ENCODE data around the gene SCYL2. TPM values are rescaled to one million over a fixed set of nuclear protein-coding genes. Genes with fewer than 3 reads are reported as not detected.

The SCYL2 gene
- total and polyA plus RNA-seq, 10 of the 15 experiments (the other 5 are each of a cell fraction or from before 2014, with no cell fraction given): 5.4 to 34.3 (median 26.9) TPM

- BruUV-seq (replicated peaks): no TSS peak
- Histone ChIP-seq H3K4me1 (ENCODE audit: control insufficient read depth, insufficient read depth, low read length) (no peaks in the 10 kb centered on the region), H3K79me2 (ENCODE audit: control insufficient read depth, insufficient read depth, low read length) (no peaks in the 10 kb centered on the region), H3K9ac (ENCODE audit: control insufficient read depth, insufficient read depth, low read length) (no peak overlapping the region), H3K27me3 (replicated peaks in 1 of 2; ENCODE audit: control insufficient read depth in 2 of 2, insufficient read depth in 2 of 2, low read length in 1 of 2) (no peaks in the 10 kb centered on the region), H4K20me1 (ENCODE audit: control insufficient read depth, insufficient read depth) (no peaks in the 10 kb centered on the region), H3K36me3 (ENCODE audit: control insufficient read depth in 2 of 2, insufficient read depth in 2 of 2, low read length in 1 of 2) (peaks cover 0 to 10% of the 10 kb centered on the region in 2 experiments; a peak in 2 of 4 replicates), H3K9me3 (replicated peaks; ENCODE audit: control insufficient read depth, insufficient read depth, low read length) (no peaks in the 10 kb centered on the region), H3K27ac (ENCODE audit: control insufficient read depth, insufficient read depth) (no peak overlapping the region), H3K4me3 (no peak overlapping the region), H3K4me2 (ENCODE audit: control insufficient read depth, insufficient read depth) (no peak overlapping the region), H2AFZ (ENCODE audit: control insufficient read depth, low read depth, low read length) (no peak overlapping the region)
- in situ Hi-C loops (cut with MboI) (no loop called here), intact Hi-C loops (cut with micrococcal nuclease; ENCODE audit: unreplicated experiment) (no loop called here)
- TF ChIP-seq TCF3 (IDR thresholded peaks at IDR 0.05; ENCODE audit: borderline replicate concordance, insufficient read depth, low read depth, low read length): no peak
- POLR2A ChIA-PET: interaction anchor here (0.5 kb wide), 1 partner anchor 167 kb away, joined by 3 read pairs; no protein-coding TSS in a partner anchor
- FAIRE-seq: no peak
- no peak for ATAC-seq
- SMC1A ChIA-PET (ENCODE audit: uncharacterized antibody, unreplicated experiment): no interaction called here
- WGBS (ENCODE audit: insufficient coverage, insufficient replicate concordance, low lambda C conversion rate, missing lambda C conversion rate): 95% methylated on average over 5 of the region's 5 CpGs
- DNase-seq (ENCODE audit: low read depth, low spot score): no peak
- CTCF ChIA-PET: interaction anchor here (0.6 to 1.0 kb wide), 3 partner anchors 185 to 1913 kb away, joined by 3 to 4 read pairs (median 4); no protein-coding TSS in a partner anchor
- RAD21 ChIA-PET (ENCODE audit: unreplicated experiment): no interaction called here
Observed at GRCh38 chr12:100219328-100220109, 47.5 kb upstream of the SCYL2 start.

GRCh38 chr12:100221523-100221922 lies 45.5 kb upstream of the SCYL2 start:
- Histone ChIP-seq H4K20me1 (ENCODE audit: control insufficient read depth, insufficient read depth) (no peaks in the 10 kb centered on the region), H3K9me3 (replicated peaks; ENCODE audit: control insufficient read depth, insufficient read depth, low read length) (no peaks in the 10 kb centered on the region), H3K4me2 (ENCODE audit: control insufficient read depth, insufficient read depth) (no peak overlapping the region), H3K4me3 (no peak overlapping the region), H3K27ac (ENCODE audit: control insufficient read depth, insufficient read depth) (no peak overlapping the region), H3K79me2 (ENCODE audit: control insufficient read depth, insufficient read depth, low read length) (no peaks in the 10 kb centered on the region), H3K36me3 (ENCODE audit: control insufficient read depth in 2 of 2, insufficient read depth in 2 of 2, low read length in 1 of 2) (peaks cover 0 to 10% of the 10 kb centered on the region in 2 experiments; a peak in 2 of 4 replicates), H3K9ac (ENCODE audit: control insufficient read depth, insufficient read depth, low read length) (no peak overlapping the region), H3K27me3 (replicated peaks in 1 of 2; ENCODE audit: control insufficient read depth in 2 of 2, insufficient read depth in 2 of 2, low read length in 1 of 2) (no peaks in the 10 kb centered on the region), H3K4me1 (ENCODE audit: control insufficient read depth, insufficient read depth, low read length) (no peaks in the 10 kb centered on the region), H2AFZ (ENCODE audit: control insufficient read depth, low read depth, low read length) (no peak overlapping the region)
- no peak for DNase-seq (ENCODE audit: low read depth, low spot score)
- RAD21 ChIA-PET (ENCODE audit: unreplicated experiment): interaction anchor here (1.3 kb wide), 1 partner anchor 13 kb away, joined by 4 read pairs; no protein-coding TSS in a partner anchor
- no peak for ATAC-seq
- WGBS (ENCODE audit: insufficient coverage, insufficient replicate concordance, low lambda C conversion rate, missing lambda C conversion rate): 99% methylated on average over 3 of the region's 3 CpGs
- SMC1A ChIA-PET (ENCODE audit: uncharacterized antibody, unreplicated experiment): interaction anchor here (1.0 to 1.3 kb wide), 2 partner anchors 58 to 183 kb away, joined by 3 to 4 read pairs; no protein-coding TSS in a partner anchor
- CTCF ChIA-PET: interaction anchor here (0.6 to 0.9 kb wide), 2 partner anchors 82 to 183 kb away, joined by 3 to 4 read pairs; no protein-coding TSS in a partner anchor
- in situ Hi-C loops (cut with MboI) (no loop called here), intact Hi-C loops (cut with micrococcal nuclease; ENCODE audit: unreplicated experiment) (no loop called here)
- FAIRE-seq: no peak
- POLR2A ChIA-PET: interaction anchor here (0.6 kb wide), 1 partner anchor 125 kb away, joined by 3 read pairs; no protein-coding TSS in a partner anchor
- BruUV-seq (replicated peaks): no TSS peak
- TF ChIP-seq SIX5 (IDR thresholded peaks at IDR 0.05; ENCODE audit: low read depth, low read length, severe bottlenecking) (no peak), MTA2 (IDR thresholded peaks at IDR 0.05; ENCODE audit: low read depth) (no peak), POU2F2 (IDR thresholded peaks at IDR 0.05; ENCODE audit: borderline replicate concordance, low read depth, low read length) (no peak), CBX3 (IDR thresholded peaks at IDR 0.05; ENCODE audit: borderline replicate concordance, low read depth) (no peak), MYC (IDR thresholded peaks at IDR 0.05; ENCODE audit: insufficient read depth, insufficient read length, insufficient replicate concordance, low read length, severe bottlenecking) (no peak), YBX1 (IDR thresholded peaks at IDR 0.05) (no peak), SREBF2 (IDR thresholded peaks at IDR 0.05; ENCODE audit: low read length) (no peak), ZNF24 (IDR thresholded peaks at IDR 0.05) (no peak), EZH2 (IDR thresholded peaks at IDR 0.05; ENCODE audit: borderline replicate concordance, control insufficient read depth, low read depth, low read length) (no peak), RCOR1 (conservative IDR thresholded peaks at IDR 0.05; ENCODE audit: low read depth, low read length) (no peak), IKZF2 (IDR thresholded peaks at IDR 0.05) (no peak), ZBTB11 (CRISPR knock-in tag; IDR thresholded peaks at IDR 0.05) (no peak)

Measured in GM12878 (cell line).